ENCODE measurements around the gene SGCE. TPM values are rescaled to one million over a fixed set of nuclear protein-coding genes. Genes with fewer than 3 reads are reported as not detected.

Gene SGCE
- total and polyA plus RNA-seq, 2 donors (not counting 1 experiment from before 2014, with no cell fraction given): 8.9 to 13.0 TPM

GRCh38 chr7:94660006-94660405 lies 4.1 kb upstream of the SGCE start:
- H3K27me3 ChIP-seq (replicated peaks in 1 of 4; ENCODE audit: control extremely low read depth in 1 of 4, control insufficient read depth in 3 of 4, insufficient read depth in 4 of 4, low read length in 3 of 4): peaks cover 0 to 14% (median 4%) of the 10 kb centered on the region in 4 experiments
- ATAC-seq (ENCODE audit: low read depth) (no peak), DNase-seq (no peak)
- no peaks in the 10 kb centered on the region for H3K79me2 ChIP-seq (ENCODE audit: control insufficient read depth, insufficient read depth, low read length)
- no peaks in the 10 kb centered on the region for H4K20me1 ChIP-seq (ENCODE audit: control insufficient read depth, insufficient read depth, low read length, poor library complexity, severe bottlenecking)
- ChIA-PET POLR2A (no interaction called here), CTCF (interaction anchor here (2.2 kb wide), 1 partner anchor 211 kb away, joined by 9 read pairs; no protein-coding TSS in a partner anchor)
- peaks cover 21% of the 10 kb centered on the region for H3K4me1 Mint-ChIP-seq
- intact Hi-C loops (cut with micrococcal nuclease): no loop called here
- H3K4me1 ChIP-seq (ENCODE audit: control insufficient read depth in 2 of 2, insufficient read depth in 2 of 2, low read length in 2 of 2): peaks cover 9 to 23% of the 10 kb centered on the region in 2 donors
- H3K9ac ChIP-seq (ENCODE audit: low read length): no peak overlapping the region
- no peak overlapping the region for H3K27ac Mint-ChIP-seq
- H3K4me2 ChIP-seq (replicated peaks; ENCODE audit: low read depth, low read length, poor library complexity, severe bottlenecking): no peak overlapping the region
- H3K36me3 ChIP-seq (replicated peaks in 1 of 2; ENCODE audit: control extremely low read depth in 1 of 2, control insufficient read depth in 1 of 2, extremely low read depth in 1 of 2, insufficient read depth in 2 of 2, low read length in 1 of 2): no peaks in the 10 kb centered on the region
- H3K4me3 ChIP-seq (ENCODE audit: control extremely low read depth in 1 of 5, extremely low read depth in 1 of 5, insufficient read depth in 1 of 5, low read depth in 2 of 5, low read length in 4 of 5): no peak overlapping the region
- H3K4me3 Mint-ChIP-seq: no peak overlapping the region
- H3K27ac ChIP-seq (ENCODE audit: low read length in 2 of 2): no peak overlapping the region
- TF ChIP-seq EZH2 (IDR thresholded peaks at IDR 0.05; ENCODE audit: borderline replicate concordance, insufficient read depth, low read depth, low read length, poor library complexity, severe bottlenecking): no peak
- TF ChIP-seq CTCF (IDR thresholded peaks at IDR 0.05): no peak
- peaks cover 5% of the 10 kb centered on the region for H3K27me3 Mint-ChIP-seq
- peaks cover 0 to 39% (median 0%) of the 10 kb centered on the region in 3 donors for H3K9me3 ChIP-seq (ENCODE audit: control extremely low read depth in 1 of 3, control insufficient read depth in 2 of 3, insufficient read depth in 1 of 3, low read length in 2 of 3)
- H2AFZ ChIP-seq (ENCODE audit: insufficient read depth, low read depth, low read length, poor library complexity, severe bottlenecking): no peak overlapping the region
- no peaks in the 10 kb centered on the region for H3K9me3 Mint-ChIP-seq (ENCODE audit: insufficient read depth)

DNA sequence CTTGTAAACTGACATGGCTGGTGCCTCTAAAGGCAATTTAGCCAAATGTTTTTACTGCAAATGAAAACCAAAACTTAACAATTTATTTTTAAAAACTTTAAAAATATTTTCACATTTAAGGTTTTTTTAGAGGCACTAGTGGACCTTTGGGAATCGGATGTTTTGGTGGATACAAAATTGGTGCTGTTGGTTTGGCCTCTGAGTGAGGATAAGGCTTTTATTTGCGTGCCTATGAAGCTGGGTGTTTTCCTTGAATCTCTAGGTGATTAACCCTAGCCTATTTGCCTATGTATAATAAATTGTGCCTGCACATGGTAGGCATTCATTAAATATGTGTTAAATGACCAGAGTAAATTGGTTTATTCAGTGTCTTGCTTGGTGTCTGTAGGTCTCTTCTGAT lies 2.9 kb upstream of the SGCE start:
- ChIA-PET POLR2A (no interaction called here), CTCF (interaction anchor here (1.1 to 2.2 kb wide), 2 partner anchors 148 to 210 kb away, joined by 4 to 9 read pairs; no protein-coding TSS in a partner anchor)
- Histone ChIP-seq H3K4me2 (replicated peaks; ENCODE audit: low read depth, low read length, poor library complexity, severe bottlenecking) (peak overlapping the region; percentile 27), H2AFZ (ENCODE audit: insufficient read depth, low read depth, low read length, poor library complexity, severe bottlenecking) (no peak overlapping the region), H3K4me1 (ENCODE audit: control insufficient read depth in 2 of 2, insufficient read depth in 2 of 2, low read length in 2 of 2) (peaks cover 16 to 29% of the 10 kb centered on the region in 2 donors), H3K9me3 (ENCODE audit: control extremely low read depth in 1 of 3, control insufficient read depth in 2 of 3, insufficient read depth in 1 of 3, low read length in 2 of 3) (peaks cover 0 to 34% (median 0%) of the 10 kb centered on the region in 3 donors), H3K36me3 (replicated peaks in 1 of 2; ENCODE audit: control extremely low read depth in 1 of 2, control insufficient read depth in 1 of 2, extremely low read depth in 1 of 2, insufficient read depth in 2 of 2, low read length in 1 of 2) (no peaks in the 10 kb centered on the region), H3K9ac (ENCODE audit: low read length) (no peak overlapping the region), H3K27ac (ENCODE audit: low read length in 2 of 2) (peak overlapping the region in 1 of 2 donors; percentile 53), H3K79me2 (ENCODE audit: control insufficient read depth, insufficient read depth, low read length) (no peaks in the 10 kb centered on the region), H4K20me1 (ENCODE audit: control insufficient read depth, insufficient read depth, low read length, poor library complexity, severe bottlenecking) (no peaks in the 10 kb centered on the region), H3K27me3 (replicated peaks in 1 of 4; ENCODE audit: control extremely low read depth in 1 of 4, control insufficient read depth in 3 of 4, insufficient read depth in 4 of 4, low read length in 3 of 4) (peaks cover 0 to 18% (median 12%) of the 10 kb centered on the region in 4 experiments), H3K4me3 (ENCODE audit: control extremely low read depth in 1 of 5, extremely low read depth in 1 of 5, insufficient read depth in 1 of 5, low read depth in 2 of 5, low read length in 4 of 5) (no peak overlapping the region)
- no peak overlapping the region for H3K27ac Mint-ChIP-seq
- DNase-seq (no peak), ATAC-seq (ENCODE audit: low read depth) (no peak)
- TF ChIP-seq CTCF (IDR thresholded peaks at IDR 0.05) (no peak), EZH2 (IDR thresholded peaks at IDR 0.05; ENCODE audit: borderline replicate concordance, insufficient read depth, low read depth, low read length, poor library complexity, severe bottlenecking) (no peak)
- H3K9me3 Mint-ChIP-seq (ENCODE audit: insufficient read depth): no peaks in the 10 kb centered on the region
- H3K4me3 Mint-ChIP-seq: no peak overlapping the region
- peaks cover 14% of the 10 kb centered on the region for H3K27me3 Mint-ChIP-seq
- no CpG with 5 or more reads among the region's 2 CpGs for WGBS (ENCODE audit: insufficient coverage)
- peaks cover 26% of the 10 kb centered on the region for H3K4me1 Mint-ChIP-seq
- intact Hi-C loops (cut with micrococcal nuclease): loop anchor here (5.0 kb wide), 4 partner anchors 102 to 1427 kb away; partner anchors contain the start of genes BET1 and VPS50
